GM19099 (cell line): Measurements from ENCODE around the gene ST6GALNAC3.

Experiments
- POLR2A ChIP-seq: IDR thresholded peaks from 3 replicates; pipeline ENCODE4 v1.6.1; 2011; ENCODE audit warnings: low read depth; ENCODE audit not compliant: insufficient read length; ENCODE audit errors: extremely low read depth

ST6GALNAC3 gene

GRCh38 chr1:76293831-76294230, 219.3 kb downstream of the ST6GALNAC3 start:
- TF ChIP-seq POLR2A, result no peak

GRCh38 chr1:76294482-76295194, 220.1 kb downstream of the ST6GALNAC3 start:
- TF ChIP-seq POLR2A, result no peak

- TF ChIP-seq POLR2A, result no peak
Observed at GRCh38 chr1:76298399-76298798, 223.9 kb downstream of the ST6GALNAC3 start.

- no peak for TF ChIP-seq POLR2A
Observed at GRCh38 chr1:76299036-76299435, 224.5 kb downstream of the ST6GALNAC3 start.

- TF ChIP-seq POLR2A, result no peak
Observed at GRCh38 chr1:76300556-76300955, 226.0 kb downstream of the ST6GALNAC3 start.

- TF ChIP-seq POLR2A, result no peak
Observed at GRCh38 chr1:76302711-76303339, 228.3 kb downstream of the ST6GALNAC3 start.

- TF ChIP-seq POLR2A, result no peak
Observed at GRCh38 chr1:76303340-76303717, 228.8 kb downstream of the ST6GALNAC3 start.

GRCh38 chr1:76313304-76313703, 238.8 kb downstream of the ST6GALNAC3 start:
- no peak for TF ChIP-seq POLR2A

- TF ChIP-seq POLR2A, result no peak
Observed at GRCh38 chr1:76314730-76315129, 240.2 kb downstream of the ST6GALNAC3 start.

- no peak for TF ChIP-seq POLR2A
Observed at GRCh38 chr1:76317299-76317900, 242.9 kb downstream of the ST6GALNAC3 start.

- TF ChIP-seq POLR2A, result no peak
Observed at GRCh38 chr1:76330991-76331603, 256.6 kb downstream of the ST6GALNAC3 start.

- TF ChIP-seq POLR2A, result no peak
Observed at GRCh38 chr1:76335882-76336281, 261.3 kb downstream of the ST6GALNAC3 start.

GRCh38 chr1:76336931-76337371, 262.4 kb downstream of the ST6GALNAC3 start:
- TF ChIP-seq POLR2A, result no peak

- no peak for TF ChIP-seq POLR2A
Observed at GRCh38 chr1:76337542-76338219, 263.1 kb downstream of the ST6GALNAC3 start.

GRCh38 chr1:76340056-76340455, 265.5 kb downstream of the ST6GALNAC3 start:
- no peak for TF ChIP-seq POLR2A
